Gastrocnemius medialis (tissue), 4 donors: ENCODE results near the gene AMMECR1.

ENCODE experiments used
- POLR2A ChIP-seq, 2 donors: fragments of 450-650 bp; IDR thresholded peaks; one replicate each; pipeline ENCODE4 v1.6.1; 2017; ENCODE audit warnings: antibody characterized with exemption in 2 of 2, mild to moderate bottlenecking in 2 of 2, moderate library complexity in 2 of 2
- TF ChIP-seq, protein P1 (sequence below), 5 experiments: fragments of 450-650 bp in 3 of 5; fragments of 200-600 bp in 2 of 5; sonication (generic) in 2 of 5; IDR thresholded peaks in 4 of 5; conservative IDR thresholded peaks in 1 of 5; 1 replicate in 4 of 5; 2 replicates in 1 of 5; pipeline ENCODE4 v1.5.1; 2016 to 2019; ENCODE audit warnings: antibody characterized with exemption in 5 of 5, mild to moderate bottlenecking in 3 of 5, moderate library complexity in 3 of 5

DNA sequence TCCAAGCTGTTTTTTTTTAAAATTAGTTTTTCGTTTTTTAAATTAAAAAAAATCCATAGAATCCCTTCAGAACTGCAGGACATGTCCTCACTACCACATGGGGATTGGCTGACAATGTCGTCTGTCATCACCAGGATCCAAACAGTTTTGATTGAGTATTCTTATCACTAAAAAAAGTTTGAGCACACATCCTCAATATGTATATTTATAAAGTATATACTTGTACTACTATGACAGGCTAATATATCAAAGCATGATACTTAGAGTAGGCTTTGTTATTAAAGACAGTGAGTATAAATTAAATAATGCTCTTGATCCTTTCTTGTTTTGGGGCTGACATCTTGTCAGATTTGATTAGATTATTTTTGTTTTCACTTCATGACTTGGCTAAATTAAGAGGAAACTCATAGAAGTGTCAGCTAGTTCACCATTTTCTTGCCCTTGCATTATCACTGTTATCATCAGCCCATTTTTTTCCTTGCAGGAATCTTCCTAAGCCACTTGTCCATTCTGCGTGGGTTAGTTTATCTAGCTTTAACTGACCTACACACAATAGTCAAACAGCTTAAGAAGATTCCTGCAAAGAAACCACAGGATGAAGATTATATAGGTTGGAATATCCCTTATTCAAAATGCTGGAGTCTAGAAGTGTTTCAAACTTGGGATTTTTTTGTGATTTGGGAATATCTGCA lies 92.8 kb downstream of the AMMECR1 start:
- TF ChIP-seq, protein P1, sequence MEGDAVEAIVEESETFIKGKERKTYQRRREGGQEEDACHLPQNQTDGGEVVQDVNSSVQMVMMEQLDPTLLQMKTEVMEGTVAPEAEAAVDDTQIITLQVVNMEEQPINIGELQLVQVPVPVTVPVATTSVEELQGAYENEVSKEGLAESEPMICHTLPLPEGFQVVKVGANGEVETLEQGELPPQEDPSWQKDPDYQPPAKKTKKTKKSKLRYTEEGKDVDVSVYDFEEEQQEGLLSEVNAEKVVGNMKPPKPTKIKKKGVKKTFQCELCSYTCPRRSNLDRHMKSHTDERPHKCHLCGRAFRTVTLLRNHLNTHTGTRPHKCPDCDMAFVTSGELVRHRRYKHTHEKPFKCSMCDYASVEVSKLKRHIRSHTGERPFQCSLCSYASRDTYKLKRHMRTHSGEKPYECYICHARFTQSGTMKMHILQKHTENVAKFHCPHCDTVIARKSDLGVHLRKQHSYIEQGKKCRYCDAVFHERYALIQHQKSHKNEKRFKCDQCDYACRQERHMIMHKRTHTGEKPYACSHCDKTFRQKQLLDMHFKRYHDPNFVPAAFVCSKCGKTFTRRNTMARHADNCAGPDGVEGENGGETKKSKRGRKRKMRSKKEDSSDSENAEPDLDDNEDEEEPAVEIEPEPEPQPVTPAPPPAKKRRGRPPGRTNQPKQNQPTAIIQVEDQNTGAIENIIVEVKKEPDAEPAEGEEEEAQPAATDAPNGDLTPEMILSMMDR (IDR thresholded peaks at IDR 0.05 in 4 of 5, conservative IDR thresholded peaks at IDR 0.05 in 1 of 5), result no peak
- TF ChIP-seq POLR2A (IDR thresholded peaks at IDR 0.05), result no peak
